ENCODE measurements around the gene PTGIR. TPM values are rescaled to one million over a fixed set of nuclear protein-coding genes. Genes with fewer than 3 reads are reported as not detected.

PTGIR gene
- total RNA-seq, 4 donors from 2014 or later = 0.94 to 2.9 (median 2.3) TPM

DNA sequence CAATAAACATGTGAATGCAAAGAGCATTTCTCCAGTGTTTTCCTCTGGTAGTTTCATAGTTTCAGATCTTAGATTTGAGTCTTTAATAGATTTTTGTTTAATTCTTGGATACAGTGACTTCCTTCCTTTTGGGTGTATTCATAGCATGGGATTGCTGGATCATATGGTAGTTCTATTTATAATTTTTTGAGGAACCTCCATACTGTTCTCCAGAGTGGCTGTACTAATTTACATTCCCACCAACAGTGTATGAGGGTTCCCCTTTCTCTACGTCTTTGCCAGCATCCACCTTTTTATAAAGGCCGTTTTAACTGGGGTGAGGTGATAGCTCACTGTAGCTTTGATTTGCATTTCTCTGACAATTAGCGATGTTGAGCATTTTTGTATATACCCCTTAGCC, 33.0 kb downstream of the PTGIR start:
- TF ChIP-seq, protein P1, sequence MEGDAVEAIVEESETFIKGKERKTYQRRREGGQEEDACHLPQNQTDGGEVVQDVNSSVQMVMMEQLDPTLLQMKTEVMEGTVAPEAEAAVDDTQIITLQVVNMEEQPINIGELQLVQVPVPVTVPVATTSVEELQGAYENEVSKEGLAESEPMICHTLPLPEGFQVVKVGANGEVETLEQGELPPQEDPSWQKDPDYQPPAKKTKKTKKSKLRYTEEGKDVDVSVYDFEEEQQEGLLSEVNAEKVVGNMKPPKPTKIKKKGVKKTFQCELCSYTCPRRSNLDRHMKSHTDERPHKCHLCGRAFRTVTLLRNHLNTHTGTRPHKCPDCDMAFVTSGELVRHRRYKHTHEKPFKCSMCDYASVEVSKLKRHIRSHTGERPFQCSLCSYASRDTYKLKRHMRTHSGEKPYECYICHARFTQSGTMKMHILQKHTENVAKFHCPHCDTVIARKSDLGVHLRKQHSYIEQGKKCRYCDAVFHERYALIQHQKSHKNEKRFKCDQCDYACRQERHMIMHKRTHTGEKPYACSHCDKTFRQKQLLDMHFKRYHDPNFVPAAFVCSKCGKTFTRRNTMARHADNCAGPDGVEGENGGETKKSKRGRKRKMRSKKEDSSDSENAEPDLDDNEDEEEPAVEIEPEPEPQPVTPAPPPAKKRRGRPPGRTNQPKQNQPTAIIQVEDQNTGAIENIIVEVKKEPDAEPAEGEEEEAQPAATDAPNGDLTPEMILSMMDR (IDR thresholded peaks at IDR 0.05; ENCODE audit: low read depth) = no peak

DNA sequence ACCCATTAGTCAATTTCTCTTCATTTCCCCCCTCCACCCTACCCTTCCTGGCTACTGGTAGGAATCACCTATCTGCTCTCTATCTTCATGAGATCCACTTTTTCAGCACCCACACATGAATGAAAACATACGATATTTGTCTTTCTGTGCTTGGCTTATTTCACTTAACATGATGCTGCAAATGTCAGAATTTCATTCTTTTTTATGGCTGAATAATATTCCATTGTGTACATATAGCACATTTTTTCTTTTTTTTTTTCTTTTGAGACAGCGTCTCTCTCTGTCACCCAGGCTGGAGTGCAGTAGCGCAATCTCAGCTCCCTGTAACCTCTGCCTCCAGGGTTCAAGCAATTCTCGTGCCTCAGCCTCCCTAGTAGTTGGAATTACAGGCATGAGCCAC, 33.6 kb downstream of the PTGIR start:
- TF ChIP-seq, protein P1 (IDR thresholded peaks at IDR 0.05; ENCODE audit: low read depth) = no peak

DNA sequence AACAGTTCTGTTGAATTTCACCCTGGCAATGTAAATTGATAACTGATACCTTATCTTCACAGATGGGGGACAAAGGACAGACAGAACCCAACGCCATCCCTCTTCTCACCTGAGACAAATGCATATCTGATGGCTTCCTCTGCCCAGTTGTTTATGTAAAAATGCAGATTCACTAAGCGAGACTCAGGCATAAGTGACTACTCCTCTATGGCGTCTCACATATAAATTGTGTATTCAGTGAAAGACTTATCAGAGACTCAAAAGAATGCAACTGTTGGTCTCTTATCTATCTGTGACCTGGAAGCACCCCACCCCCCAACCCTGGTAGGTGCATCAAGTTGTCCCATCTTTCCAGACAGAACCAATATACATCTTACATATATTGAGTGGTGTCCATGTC, 37.0 kb downstream of the PTGIR start:
- TF ChIP-seq, protein P1 (IDR thresholded peaks at IDR 0.05; ENCODE audit: low read depth) = no peak

DNA sequence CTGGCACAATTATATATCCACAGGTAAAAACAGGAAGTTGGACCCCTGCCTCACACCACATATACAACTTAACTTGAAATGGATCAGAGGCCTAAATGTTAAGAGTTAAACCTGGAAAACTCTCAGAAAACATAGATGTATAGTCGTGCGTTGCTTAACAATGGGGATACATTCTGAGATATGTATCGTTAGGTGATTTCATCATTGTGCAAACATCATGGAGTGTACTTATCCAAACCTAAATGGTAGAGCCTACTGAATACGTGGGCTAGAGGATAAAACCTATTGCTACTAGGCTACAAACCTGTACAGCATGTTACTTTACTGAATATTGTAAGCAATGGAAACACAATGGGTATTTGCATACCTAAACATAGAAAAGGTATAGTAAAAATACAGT, 38.6 kb downstream of the PTGIR start:
- TF ChIP-seq, protein P1 (IDR thresholded peaks at IDR 0.05; ENCODE audit: low read depth) = no peak

DNA sequence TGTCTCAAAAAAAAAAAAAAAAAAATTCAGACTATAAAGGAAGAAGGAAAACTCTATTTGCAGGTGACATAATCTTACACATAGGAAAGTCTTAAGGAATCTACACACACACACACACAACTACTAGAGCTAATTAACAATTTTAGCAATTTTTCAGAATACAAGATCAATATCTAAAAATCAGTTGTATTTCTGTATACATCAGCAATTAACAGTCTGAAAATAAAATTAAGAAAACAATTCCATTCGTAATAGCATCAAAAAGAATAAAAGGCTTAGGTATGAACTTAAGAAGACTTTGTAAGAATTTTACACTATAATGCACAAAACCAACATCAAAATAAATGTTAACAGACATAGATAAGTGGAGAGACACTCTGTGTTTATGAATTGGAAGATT, 39.4 kb downstream of the PTGIR start:
- TF ChIP-seq, protein P1 (IDR thresholded peaks at IDR 0.05; ENCODE audit: low read depth) = no peak

DNA sequence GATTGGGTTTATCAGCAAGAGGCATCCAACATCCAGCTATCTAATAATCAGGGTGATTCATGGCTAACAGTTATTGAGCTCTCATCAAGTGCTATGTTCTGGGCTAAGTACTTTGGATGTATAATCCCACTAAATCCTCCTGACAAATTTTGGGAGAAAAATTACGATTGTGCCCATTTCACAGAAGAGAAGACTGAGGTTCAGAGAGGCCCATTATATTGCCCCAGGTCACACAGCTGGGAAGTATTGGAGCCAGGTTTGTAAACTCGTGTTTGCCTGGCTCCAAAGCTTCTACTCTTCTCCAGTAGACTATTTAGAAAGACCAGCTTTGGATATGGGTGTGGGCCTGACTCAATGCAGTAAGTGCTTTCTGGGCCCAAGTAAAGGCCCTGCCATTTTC, 44.6 kb downstream of the PTGIR start:
- TF ChIP-seq, protein P1 (IDR thresholded peaks at IDR 0.05; ENCODE audit: low read depth) = no peak

DNA sequence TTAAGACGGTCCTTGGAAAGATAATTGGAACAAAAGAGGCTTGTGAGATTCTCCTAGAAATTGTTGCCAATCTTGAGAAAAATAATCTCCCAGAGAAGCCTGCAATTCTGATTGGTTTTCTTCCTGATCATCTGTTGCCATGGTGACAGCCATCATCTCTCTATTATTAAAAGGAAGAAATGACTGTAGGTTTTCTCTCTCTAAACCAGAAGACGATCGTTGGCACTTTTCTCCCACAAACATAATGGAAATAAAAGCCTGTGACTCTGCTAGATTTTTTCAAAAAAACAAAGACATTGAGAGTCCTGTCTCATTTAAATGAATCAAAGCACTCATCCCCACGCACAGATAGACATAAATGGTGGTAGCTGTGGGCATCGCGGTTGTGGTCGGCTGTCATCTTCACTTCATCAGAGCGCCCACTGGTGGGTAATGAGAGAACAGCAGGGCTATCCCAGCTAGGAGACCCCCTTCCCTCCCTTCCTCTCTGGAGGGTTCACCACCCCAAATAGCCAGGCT, 45.5 kb downstream of the PTGIR start:
- TF ChIP-seq, protein P1 (IDR thresholded peaks at IDR 0.05; ENCODE audit: low read depth) = no peak

Data from subcutaneous adipose tissue (tissue), 4 donors.